ENCODE measurements around the gene PRKCE. TPM values are rescaled to one million over a fixed set of nuclear protein-coding genes. Genes with fewer than 3 reads are reported as not detected.

Gene PRKCE
- total and polyA plus RNA-seq, 11 donors, result 4.1 to 22.3 (median 16.2) TPM

GRCh38 chr2:45700407-45701013 lies 49.0 kb downstream of the PRKCE start:
- TF ChIP-seq POLR2A (IDR thresholded peaks at IDR 0.05) (no peak), CTCF (IDR thresholded peaks at IDR 0.05) (no peak)
- no peaks in the 10 kb centered on the region for H3K27me3 ChIP-seq
- no peaks in the 10 kb centered on the region for H3K36me3 ChIP-seq
- intact Hi-C loops (cut with DNase I), result loop anchor here in 1 of 10 donors (5.0 kb wide), 1 partner anchor 38 kb away; no protein-coding TSS in a partner anchor
- ATAC-seq (peak in 1 of 4 donors; percentile 54), DNase-seq (no peak)
- WGBS, 4 donors, result 65 to 70% (median 68%) methylated on average over 10 of the region's 10 CpGs
- no peaks in the 10 kb centered on the region for H3K9me3 ChIP-seq
- H3K27ac ChIP-seq, result peak overlapping the region in 1 of 12 donors; percentile 44
- H3K4me1 ChIP-seq, result peaks cover 0 to 54% (median 27%) of the 10 kb centered on the region in 12 donors
- H3K4me3 ChIP-seq, result no peak overlapping the region

GRCh38 chr2:45705233-45705632 lies 53.8 kb downstream of the PRKCE start:
- ATAC-seq (no peak), DNase-seq (no peak)
- H3K4me3 ChIP-seq, result no peak overlapping the region
- no peaks in the 10 kb centered on the region for H3K9me3 ChIP-seq
- TF ChIP-seq CTCF (IDR thresholded peaks at IDR 0.05) (no peak), POLR2A (IDR thresholded peaks at IDR 0.05) (no peak)
- H3K4me1 ChIP-seq, result peaks cover 0 to 47% (median 23%) of the 10 kb centered on the region in 12 donors
- intact Hi-C loops (cut with DNase I), result loop anchor here in 2 of 10 donors (5.0 kb wide), 1 partner anchor 53 kb away; the partner anchor contains the start of gene PRKCE (in 2 of the 2)
- H3K27me3 ChIP-seq, result no peaks in the 10 kb centered on the region
- H3K27ac ChIP-seq, result peak overlapping the region in 1 of 12 donors; percentile 19
- 75 to 90% (median 76%) methylated on average over 5 of the region's 5 CpGs for WGBS, 4 donors
- H3K36me3 ChIP-seq, result no peaks in the 10 kb centered on the region

GRCh38 chr2:45706033-45706432 lies 54.6 kb downstream of the PRKCE start:
- no peak for DNase-seq
- Histone ChIP-seq H3K4me1 (peaks cover 0 to 47% (median 20%) of the 10 kb centered on the region in 12 donors), H3K27me3 (no peaks in the 10 kb centered on the region), H3K4me3 (no peak overlapping the region), H3K36me3 (no peaks in the 10 kb centered on the region), H3K27ac (peak overlapping the region in 2 of 12 donors; percentile 13 to 19), H3K9me3 (no peaks in the 10 kb centered on the region)
- intact Hi-C loops (cut with DNase I), result loop anchor here in 2 of 10 donors (5.0 kb wide), 1 partner anchor 54 kb away; the partner anchor contains the start of gene PRKCE (in 2 of the 2)
- no peak for TF ChIP-seq CTCF (IDR thresholded peaks at IDR 0.05)
- TF ChIP-seq POLR2A (IDR thresholded peaks at IDR 0.05), result no peak
- ATAC-seq, result peak in 1 of 4 donors; percentile 37

DNA sequence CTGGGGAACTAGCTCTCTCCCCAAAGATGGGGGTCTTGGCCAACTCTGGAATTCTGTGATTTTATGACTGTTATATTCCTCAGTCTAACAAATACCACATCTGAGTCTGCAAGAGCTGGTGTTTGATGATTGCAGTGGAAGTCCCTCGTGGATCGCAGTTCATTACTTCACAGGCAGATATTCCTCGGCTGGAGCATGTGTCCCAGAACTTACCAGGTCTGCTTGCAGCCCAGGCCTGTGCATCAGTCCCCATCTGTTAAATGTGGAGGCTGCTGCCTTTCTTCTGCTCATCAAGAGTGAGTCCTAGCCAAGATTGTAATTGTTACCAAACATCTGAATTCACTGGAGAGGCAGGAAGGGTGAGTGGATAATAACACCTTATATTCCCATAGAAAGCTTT lies 55.5 kb downstream of the PRKCE start:
- H3K4me1 ChIP-seq, result peaks cover 0 to 47% (median 20%) of the 10 kb centered on the region in 12 donors
- H3K36me3 ChIP-seq, result no peaks in the 10 kb centered on the region
- DNase-seq, result no peak
- H3K27ac ChIP-seq, result peak overlapping the region in 1 of 12 donors; percentile 13
- 80 to 94% (median 81%) methylated on average over 3 of the region's 3 CpGs for WGBS, 4 donors
- H3K27me3 ChIP-seq, result no peaks in the 10 kb centered on the region
- no peak overlapping the region for H3K4me3 ChIP-seq
- intact Hi-C loops (cut with DNase I), result loop anchor here in 2 of 10 donors (5.0 kb wide), 1 partner anchor 55 kb away; the partner anchor contains the start of gene PRKCE (in 2 of the 2)
- TF ChIP-seq CTCF (IDR thresholded peaks at IDR 0.05) (no peak), POLR2A (IDR thresholded peaks at IDR 0.05) (no peak)
- no peak for ATAC-seq
- no peaks in the 10 kb centered on the region for H3K9me3 ChIP-seq
